Inferior parietal cortex (tissue), 1 donor: Measurements from ENCODE around the gene DPP6.

ENCODE experiments used
- DNase-seq: peaks from one replicate; pipeline ENCODE4 v3.0.0-alpha.2; 2016; ENCODE audit errors: extremely low spot score

DPP6 gene

DNA sequence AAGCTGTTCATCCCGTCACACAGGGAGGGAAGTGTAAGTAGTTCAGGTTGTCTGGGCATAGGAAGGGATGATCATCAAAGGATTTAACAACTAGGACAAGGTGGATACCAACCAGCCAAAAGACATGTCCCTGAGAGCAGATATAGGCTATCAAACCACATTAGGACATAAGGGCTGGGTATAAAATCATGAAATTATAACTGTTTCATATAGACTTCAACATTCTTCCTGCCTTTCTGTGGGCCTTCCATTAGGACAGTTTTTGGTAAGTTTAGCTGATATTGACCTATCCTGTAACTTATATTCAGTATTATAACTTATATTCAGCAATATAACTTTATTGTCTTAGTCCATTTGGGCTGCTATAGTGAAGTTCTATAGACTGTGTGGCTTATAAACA is 759.8 kb downstream of the DPP6 start:
- no peak for DNase-seq

DNA sequence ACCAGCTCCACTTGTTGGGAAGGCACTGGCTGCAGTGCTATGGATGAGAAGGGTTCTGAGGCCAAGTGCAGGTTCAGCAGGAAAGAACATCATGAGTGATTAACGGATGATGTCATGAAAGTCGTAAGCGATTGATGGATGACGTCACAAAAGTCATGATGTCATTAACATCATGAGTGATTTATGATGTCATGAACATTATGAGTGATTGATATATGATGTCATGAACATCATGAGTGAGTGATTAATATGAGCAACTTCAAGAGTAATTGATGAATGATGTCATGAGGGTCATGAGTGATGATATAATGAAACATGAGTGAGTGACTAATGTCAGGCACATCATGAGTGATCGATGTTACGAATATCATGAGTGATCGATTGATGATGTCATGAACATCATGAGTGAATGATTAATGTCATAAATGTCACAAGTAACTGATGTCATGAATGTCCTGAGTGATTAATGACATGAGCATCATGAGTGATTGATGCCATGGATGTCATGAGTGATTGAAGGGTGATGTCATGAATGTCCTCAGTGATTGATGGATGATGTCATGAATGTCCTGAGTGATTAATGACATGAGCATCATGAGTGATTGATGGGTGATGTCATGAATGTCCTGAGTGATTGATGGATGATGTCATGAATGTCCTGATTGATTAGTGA is 765.2 kb downstream of the DPP6 start:
- DNase-seq = no peak

DNA sequence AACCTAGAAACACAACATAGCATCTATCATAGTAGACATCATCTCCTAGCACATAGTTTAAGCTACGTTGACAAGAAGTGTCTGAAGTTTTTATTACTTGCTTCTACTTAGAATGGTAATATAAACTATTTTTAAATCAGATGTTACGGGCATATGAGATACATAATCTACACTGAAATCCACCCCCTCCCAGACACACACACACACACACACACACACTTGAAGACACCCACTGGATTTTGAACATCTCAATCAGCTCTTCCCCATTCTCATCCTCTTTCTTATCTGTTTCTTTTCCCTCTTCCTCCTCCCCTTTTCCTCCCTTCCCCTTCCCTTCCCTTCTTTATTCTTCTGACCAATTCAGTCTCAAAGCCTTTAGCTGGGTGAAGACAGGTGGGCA is 774.8 kb downstream of the DPP6 start:
- no peak for DNase-seq

DNA sequence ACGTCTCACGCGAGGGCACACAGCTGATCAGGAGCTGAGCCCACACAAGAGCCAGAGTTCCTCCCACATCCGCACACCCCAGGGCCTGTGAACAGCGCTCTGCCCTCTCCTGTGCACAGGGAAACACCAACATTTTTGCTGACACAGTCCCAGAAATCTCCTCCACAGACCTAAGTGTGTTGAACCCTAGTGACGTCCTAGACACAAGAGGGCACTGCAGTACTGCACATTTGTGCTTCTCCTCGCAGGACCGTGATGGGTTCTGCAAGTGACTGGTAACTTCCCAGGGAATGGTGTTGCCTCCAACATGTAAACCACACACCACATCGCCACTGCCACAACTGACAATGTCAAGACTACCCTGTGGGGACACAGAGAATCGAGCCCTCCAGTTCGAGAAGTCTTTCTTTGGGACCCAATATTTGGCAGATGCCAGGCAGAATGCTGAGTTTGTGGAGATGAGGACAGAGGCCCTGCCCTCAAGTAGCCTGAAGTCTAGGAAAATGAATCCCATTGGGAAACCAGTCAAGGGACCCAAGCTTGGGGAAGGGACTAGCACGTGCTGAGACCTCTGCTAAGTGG is 780.5 kb downstream of the DPP6 start:
- peak; percentile 62 for DNase-seq

DNA sequence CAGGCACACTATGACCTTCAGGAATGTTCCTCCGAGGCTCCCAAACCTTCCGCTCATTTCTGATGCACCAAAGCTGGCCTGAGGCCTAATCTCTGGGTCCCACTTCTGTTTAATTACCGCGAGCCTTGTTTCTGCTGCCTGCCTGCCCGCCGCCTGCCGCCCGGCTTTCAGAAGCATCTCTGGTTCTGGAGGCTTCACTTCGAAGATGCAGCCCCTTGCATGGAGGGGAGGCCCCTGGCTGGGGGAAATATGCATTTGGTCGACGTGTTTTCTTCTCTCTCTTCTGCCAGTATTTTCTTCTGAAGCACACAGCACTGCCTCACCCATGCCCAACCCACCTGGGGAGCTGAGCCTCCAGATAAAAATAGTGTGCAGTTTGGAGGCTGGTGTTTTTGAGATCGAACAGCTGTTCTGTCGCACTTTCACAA is 783.8 kb downstream of the DPP6 start:
- DNase-seq = no peak

DNA sequence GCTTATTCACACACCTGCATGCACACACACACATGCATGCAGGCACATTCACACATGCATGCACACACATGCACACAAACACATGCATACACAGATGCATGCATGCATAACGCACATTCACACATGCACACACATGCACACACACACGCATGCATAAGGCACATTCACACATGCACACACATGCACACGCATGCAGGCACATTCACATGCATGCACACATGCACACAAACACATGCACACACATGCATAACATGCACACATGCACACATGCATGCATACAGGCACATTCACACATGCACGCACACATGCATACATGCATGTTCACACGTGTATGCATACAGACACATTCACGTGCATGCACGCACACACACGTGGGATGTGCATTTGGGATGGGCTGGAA is 784.9 kb downstream of the DPP6 start:
- DNase-seq = no peak

DNA sequence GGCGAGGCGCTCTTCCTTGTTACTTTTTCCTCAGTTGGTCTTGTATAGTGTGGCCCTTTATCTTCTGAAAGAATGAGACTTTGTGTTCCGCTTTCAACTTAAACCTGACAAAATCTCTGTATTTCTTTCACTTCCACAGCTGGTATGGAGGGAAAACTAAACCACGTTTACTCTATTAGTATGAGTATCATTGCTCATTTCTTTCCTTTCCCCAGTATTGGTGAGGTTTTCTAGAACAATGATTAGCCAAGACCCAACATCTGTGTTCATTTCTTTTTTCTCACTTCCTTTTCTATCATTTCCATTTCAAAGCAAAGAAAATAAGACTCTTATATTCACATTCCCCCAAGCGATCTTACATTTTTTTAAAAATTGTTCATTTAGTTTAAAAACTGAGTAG is 785.4 kb downstream of the DPP6 start:
- no peak for DNase-seq

DNA sequence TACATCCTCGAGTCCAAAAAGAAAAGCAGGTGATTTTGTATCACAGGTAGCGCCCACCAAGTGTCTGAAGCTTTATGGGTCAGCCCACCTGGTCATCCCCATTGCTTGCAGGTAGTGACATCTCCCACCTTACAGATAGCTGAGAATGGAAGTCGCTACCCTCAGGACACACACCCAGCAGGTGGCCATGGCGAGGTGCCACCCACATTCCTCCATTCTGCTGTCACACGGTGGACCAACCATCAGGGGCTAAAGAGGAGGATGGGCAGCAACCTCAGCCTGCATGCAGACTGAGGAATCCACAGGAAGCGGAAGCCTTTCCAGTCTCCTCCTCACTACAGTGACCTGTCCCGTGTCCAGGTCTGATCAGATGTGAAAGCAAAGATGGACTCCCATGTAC is 787.9 kb downstream of the DPP6 start:
- no peak for DNase-seq

DNA sequence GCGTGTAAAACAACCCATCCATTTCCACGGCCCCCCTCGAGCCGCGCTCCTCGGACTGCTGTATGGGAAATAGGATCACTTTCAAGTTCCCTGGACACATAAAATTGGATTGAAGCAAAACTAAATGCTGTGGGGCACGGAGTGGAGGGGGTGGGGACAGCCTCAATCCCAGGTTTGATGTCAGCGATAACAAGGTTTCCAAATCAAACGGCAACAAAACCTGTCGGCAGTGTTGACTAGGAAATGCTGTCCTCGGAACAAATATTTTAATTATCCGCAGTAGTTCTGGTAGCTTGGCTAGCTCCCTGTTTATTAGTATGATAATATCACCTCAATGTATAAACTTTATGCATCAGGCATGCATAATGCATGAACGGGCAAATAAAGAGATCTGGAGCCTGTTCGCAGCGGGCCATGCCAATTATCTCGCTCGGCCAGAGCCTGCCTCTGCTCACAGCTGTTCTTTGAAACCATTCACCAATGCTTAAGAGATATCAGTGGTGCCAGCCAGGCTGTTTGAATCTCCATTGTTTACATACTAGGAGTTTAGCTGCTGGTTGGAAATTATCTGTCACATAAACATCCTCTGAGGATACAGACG is 789.6 kb downstream of the DPP6 start:
- DNase-seq = no peak

DNA sequence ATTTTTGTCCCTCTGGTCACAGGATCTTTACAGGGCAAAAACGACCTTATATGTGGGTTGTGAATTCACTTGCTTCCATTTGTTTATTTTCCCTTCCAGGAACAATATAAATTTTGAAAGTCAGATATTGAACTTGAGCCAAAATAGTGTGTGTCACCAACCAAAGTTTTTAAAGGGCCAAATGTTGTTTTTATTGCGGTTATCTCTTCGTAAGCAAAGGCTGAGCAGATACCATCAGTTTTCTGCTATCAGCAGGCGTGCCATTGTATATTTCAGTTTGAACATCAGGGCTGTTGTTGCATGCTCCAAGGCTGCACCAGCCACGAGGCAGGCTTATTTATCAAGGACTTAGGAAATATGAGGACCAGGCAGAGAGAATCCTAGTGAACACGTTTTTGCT is 790.4 kb downstream of the DPP6 start:
- DNase-seq = no peak

DNA sequence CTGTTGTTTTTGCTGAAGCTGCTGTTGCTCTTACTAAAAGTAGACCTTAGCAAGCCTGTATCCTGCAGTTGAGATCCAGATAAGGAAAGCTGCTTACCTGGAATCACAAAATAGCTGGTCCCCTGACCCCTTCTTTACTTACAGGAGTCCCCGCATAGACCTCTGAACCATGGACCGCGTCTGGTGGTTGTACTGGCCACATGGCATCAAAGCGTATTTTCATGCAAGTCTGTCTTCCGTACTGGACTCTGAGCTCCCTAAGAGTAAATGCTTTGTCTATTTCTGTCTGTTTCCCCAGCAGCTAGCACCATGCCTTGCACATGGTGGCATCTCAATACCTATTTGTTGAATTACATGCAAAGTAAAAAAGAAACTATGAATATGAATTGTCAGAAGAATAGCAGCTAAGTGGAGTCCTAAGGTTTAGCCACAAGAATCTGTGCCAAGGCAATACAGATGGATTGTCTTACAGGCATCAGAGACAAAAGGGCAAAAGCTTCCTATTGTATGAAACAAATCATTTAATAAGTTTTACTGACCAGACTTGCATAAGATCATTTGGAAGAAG is 791.6 kb downstream of the DPP6 start:
- no peak for DNase-seq

DNA sequence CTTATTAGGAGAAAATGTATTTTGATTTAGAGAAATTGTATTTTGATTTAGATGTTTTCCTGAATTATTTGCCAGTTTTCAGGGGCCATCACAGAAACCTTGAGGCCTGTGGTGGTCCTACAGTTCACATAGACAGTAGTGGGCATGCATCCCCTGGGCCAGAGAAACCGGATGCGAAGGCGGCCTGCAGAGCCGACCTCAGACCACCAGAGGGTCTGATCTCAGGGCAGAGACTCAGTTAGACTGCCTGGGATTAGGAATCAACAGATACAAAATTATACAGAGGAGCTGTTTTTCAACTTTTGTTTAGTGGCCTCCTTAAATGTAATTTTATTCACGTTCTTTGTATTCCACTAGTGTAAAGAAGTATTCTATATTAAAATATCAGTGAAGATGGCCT is 792.3 kb downstream of the DPP6 start:
- no peak for DNase-seq

DNA sequence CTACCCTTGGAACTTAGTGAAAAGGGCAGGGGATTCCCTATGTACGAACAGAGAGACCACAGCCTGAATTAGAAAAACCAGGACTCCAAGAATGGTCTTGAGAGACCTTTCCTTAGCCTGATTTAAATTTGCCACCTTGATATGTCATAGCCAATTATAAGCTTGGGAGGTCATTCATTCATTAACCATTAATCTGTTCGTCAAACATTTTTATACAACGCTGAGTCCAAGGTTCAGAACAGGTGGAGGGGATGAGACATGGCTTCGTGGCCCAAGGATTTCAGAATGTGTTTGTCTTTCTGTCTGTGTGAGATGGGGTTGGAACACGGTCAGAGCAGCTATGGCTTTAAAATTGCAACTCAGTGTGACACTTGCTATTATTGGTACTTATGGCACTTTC is 792.8 kb downstream of the DPP6 start:
- no peak for DNase-seq

DNA sequence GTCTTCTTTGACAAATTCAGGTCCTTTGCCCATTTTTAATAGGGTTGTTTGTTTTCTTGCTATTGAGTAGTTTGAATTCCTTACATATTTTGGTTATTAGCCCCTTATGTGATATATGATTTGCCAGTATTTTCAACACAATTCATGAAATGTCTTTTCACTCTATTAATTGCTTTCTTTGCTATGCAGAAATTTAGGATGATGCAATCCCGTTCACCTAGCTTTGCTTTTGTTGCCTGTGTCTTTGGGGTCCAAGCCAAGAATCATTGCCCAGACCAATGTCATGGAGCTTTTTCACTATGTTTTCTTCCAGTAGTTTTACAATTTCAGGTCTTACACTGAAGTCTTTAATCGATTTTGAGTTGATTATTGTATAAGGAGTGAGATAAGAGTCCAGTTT is 796.3 kb downstream of the DPP6 start:
- DNase-seq = no peak

DNA sequence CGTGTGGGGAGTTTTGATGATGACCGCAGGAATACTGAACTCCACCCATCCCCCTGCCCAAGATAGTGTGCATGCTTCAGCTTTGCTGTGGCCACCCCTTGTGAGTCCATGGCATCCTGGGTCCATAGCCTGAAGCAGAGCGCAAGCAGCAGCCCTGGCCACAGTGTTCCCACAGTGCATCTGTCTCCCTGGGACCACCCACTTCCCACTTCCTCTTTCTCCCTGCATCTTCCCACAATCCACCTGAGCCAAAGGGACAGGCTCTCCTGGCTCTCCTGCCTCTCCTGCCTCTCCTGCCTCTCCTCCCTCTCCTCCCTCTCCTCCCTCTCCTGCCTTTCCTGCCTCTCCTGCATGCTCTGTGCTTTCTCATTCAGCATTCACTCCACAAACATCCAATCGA is 800.0 kb downstream of the DPP6 start:
- DNase-seq = no peak

DNA sequence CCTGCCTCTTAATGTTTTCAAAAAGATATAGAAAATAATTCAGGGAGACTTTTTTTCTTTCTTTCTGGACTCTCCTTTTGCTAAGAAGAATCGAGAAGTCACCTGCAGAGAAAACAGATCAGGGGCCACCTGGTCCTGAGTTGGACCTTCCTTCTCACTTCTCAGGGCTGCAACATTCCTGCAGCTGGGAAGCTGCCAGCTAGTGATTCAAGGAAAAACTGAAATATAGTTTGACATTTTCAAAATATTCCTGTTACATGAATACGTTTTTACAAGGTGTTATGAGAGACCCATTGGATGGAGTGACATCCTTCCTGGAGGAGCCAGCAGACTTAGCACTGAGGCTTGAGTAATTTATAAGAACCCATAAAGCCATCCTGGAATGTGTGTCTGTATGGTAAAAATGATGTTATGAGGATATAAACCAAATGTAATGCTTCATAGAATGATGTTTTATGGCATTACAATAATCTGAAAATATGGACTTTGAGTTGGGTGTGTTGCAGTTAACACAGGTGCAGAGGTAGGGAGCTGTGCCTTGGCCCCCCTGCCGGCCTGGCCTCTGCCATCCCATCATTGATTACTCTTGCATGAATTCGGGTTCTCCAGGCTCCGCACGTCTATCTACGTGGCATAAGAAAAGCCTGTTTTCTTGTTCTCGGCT is 801.0 kb downstream of the DPP6 start:
- DNase-seq = no peak

DNA sequence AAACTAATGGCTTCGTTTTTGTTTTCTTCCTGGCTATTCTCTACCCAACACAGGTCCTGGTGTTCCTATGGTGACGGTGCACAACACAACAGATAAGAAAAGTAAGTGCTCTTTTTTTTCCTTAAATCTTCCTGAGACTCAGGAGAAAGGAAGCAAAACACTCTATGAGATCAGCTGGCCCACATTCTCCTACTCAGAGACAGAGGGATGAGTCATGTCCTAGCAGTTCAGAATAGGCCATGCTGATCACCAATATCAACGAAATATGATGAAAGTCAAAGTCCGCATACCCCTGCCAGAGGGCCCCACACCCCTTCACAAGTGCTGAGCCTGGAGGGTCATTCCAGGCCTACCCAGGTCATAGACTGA is 801.5 kb downstream of the DPP6 start:
- no peak for DNase-seq

DNA sequence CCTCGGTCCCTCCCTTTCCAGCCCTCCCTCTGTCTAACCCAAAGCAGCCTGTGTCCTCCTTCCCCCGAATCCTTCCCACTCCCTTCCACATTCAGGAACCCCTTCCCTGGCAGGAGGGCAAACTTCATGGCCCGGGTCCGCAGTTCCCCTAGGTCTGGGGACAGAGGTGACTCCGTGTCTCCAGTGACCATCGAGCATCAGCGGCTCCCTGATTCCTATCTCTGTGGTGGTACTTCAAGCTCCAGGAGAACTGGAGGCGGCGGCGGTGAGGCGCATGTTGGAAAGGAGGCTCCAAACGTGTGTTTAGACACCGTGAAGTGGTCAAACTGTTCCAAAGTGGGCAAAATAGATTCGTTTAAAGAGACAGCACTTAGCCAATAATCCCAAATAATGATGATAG is 802.6 kb downstream of the DPP6 start:
- no peak for DNase-seq

DNA sequence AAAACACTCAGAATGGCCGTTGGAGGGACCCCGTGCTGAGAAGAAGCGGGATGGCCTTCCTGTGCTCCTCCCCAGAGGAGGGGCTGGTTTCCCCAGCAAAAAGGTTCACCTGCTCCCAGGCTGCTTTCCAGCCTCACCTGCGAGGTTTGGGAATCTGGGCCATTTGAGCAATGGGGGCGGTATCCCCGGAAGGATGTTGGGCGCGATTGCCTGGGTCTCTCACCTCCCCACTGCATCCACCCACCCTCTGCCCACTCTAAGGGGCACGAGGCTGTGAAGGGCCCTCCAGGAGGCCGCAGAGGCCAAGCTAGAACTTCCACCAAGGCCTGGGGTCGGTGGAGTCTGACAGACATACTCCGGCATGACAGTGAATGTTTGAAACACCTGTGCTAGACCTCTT is 803.2 kb downstream of the DPP6 start:
- DNase-seq = no peak

DNA sequence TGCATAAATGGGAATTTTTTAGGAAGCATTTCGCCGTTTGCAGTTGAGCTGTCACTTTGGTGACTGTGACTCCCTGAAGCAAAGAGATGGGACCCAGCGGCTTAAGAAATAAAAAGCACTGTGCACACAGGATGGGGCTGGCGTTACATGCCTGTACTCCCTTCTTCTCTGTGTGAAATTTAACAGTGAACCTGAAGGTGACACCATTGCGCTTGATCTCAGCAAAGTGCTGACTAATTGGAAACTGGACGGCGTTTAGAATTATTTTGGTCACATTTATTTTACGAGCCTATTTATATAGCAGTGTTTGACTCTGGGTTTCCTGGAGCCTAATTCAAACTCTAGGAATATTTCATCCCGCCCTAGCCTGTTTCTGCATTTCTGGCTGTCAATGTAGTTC is 804.5 kb downstream of the DPP6 start:
- DNase-seq = no peak

DNA sequence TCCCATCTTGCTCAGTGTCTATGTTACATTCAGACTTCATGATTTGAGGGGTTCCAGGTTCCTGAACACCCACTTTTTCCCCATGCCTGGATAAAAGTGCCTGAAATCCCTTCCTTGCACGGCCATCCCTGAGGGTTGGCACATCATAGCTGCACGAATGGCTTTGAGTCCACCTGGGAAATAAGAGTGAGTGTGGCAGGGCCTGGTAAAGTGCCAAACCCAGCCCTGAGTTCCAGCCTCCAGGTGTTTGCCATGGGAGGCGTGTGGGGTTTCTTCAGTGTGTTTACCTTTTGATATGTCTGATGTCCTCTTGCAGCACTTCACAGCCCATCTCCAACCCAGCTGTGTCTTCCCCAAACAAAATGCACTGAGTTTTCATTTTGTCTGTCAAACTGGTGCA is 805.0 kb downstream of the DPP6 start:
- no peak for DNase-seq

DNA sequence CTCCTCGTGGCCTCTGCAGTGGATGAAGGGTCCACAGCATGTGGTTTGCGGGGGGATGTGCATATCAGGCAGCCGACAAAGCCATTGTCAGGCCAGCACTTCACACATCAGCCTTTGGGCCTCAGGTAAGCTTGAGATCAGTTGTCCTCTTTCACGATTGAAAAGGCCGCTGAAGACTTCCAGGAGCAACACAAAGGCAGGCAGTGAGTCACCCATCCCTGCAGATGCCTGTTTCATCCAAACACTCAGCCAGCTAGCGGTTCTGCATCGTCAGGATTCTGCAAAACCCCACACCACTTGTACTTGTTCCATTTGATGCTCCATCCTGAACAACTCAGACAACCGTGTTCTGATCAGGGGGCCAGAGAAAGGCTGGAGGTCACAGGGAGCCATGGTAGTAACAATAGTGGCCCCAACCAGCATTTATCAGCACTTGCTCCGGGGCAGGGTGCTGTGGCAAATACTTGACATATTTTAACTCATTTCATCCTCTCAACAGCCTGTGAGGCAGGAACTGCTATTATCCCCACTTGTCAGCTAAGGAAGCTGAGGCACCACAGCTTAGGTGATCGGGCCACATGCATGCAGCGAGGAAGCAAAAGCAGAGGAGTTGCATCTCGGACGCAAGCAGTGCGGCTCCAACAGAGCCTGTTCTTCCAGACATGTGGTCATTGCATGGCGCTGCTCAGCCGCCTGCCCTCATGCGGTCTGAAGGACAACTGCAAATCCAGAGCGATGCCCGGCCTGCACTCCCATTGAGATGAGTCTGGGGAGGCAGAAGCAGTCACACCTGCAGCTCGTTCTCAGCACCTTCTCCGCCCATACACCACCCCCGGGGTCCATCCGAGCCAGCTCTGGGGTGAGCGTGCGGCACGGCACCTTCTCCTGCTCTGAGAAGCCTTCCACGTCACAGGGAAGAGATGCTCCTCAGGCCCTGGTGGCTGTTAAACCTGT is 805.8 kb downstream of the DPP6 start:
- DNase-seq = no peak
